CD4-positive, alpha-beta T cell treated with Interleukin-6 for 4 hours (primary cell): ENCODE measurements around the gene TLX3.
A peak's percentile ranks its signal among the peaks of the same experiment; 100 is the strongest.
"Not testable (repeated sequence)": the region's sequence is repeated elsewhere in the genome, so short reads cannot be mapped to it uniquely, and the experiment has no call there.

ENCODE experiments used
- DNase-seq: peaks from one replicate; pipeline ENCODE4 v3.0.0-alpha.2; 2020; ENCODE audit warnings: mixed read lengths

The TLX3 gene

DNA sequence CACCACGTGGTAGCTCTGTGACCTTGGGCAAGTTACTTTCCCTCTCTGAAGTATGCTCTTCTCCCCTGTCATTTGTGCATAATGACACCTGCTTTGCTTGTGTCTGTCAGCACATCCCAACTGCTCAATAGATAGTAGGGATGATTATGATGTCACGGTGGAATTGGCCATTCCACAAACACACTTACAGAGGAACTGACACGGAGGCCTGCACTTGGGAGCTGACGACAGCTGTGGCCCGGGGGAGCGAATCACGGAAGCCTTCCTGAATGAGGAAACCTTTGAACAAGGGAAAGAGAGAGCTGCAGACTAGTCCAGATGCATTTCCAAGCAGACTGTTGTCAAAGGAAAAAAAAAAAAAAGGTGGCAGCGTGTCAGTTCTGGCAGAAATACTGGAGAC is 21.0 kb downstream of the TLX3 start:
- no peak for DNase-seq

DNA sequence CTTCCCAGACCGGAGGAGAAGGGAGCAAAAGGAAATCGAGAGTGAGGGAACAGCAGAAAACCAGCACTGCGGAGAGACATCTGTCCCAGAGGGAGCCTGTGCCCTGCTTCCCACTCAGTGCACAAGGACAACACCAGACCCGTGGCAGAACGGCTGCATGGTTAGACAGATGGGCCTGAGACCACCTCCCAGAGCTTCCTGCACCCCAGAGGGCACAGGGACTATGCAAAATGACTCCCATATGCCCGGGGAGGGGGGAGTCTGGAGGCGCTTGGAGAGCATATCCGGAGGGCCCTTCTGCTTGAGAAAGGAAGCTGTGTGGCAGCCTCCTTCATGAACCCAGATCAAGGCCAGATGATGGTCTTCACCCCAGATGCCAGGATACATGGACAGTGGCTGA is 26.6 kb downstream of the TLX3 start:
- DNase-seq, result no peak

GRCh38 chr5:171336521-171337209 is 27.6 kb downstream of the TLX3 start:
- no peak for DNase-seq

DNA sequence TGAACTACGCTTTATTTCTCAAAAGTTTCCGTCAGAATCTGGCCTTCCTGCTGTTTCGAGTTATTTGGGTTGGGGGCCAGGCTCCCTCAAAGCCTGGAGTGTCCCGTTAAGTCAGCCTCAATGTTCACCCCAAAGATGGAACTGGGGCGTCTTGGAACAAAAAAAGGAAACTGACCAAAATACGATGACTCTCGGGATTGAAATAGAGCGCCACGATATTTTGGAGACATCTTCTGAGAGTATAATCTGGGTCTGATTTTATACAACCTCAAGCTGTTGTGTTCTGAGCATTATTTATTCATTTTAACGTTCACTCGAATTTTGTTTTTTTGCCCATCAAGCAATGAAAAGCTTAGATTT is 28.1 kb downstream of the TLX3 start:
- DNase-seq, result no peak

GRCh38 chr5:171340042-171340441 is 31.0 kb downstream of the TLX3 start:
- no peak for DNase-seq

GRCh38 chr5:171340491-171340890 is 31.4 kb downstream of the TLX3 start:
- no peak for DNase-seq

DNA sequence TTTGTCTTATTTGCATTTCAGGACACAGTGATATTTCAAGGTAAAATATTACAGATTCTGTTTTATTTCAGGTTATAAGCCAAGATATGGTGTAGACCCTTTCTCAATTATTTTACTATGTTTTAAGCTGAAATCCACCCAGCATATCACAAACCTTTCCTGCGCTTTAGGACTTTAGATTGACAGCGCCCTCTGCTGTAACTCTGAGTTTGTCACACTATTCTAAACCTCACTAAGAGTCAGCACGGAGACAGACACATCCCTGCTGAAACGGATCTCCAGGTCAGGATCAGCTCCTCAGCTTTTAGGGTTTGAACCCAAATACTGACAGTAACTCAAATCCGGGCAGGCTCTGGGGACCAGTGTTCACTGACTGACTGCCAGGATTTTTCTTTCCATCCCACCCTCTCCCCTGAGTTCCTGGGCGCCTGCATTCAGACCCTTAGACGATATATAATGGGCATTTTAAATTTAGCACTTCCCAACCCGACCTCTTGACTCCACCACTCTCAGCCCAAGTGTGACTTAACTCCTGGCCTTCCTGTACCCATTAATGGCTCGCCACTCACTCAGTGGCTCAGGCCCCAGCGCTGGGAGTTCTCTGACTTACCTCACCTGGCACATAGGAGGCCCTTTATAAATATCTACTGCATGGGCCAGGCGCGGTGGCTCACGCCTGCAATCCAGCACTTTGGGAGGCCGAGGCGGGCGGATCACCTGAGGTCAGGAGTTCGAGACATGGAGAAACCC is 33.5 kb downstream of the TLX3 start:
- peak; percentile 29 for DNase-seq

GRCh38 chr5:171344936-171345608 is 36.0 kb downstream of the TLX3 start:
- DNase-seq, result no peak

DNA sequence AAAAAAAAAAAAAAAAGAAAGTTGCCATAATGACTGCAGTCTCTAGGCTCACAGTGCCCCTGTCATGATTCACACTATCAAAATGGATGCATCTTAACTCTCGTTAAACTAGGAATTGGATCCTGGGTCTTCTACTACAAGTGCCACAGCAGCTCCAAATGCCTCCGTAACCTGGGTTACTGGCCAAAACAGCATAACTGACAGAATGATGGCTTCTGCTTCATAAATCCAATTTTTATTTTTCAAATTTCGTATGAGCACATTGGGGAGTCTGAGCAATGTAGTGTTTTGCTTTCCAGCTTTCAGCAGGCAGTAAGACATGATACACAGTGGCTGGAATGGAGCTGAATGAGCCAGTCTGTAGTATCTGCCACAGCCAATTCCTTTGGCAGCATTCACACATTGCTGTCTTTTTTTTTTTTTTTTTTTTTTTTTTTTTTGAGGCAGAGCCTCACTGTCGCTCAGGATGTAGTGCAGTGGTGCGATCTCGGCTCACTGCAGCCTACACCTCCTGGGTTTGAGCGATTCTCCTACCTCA is 42.6 kb downstream of the TLX3 start:
- no peak for DNase-seq

DNA sequence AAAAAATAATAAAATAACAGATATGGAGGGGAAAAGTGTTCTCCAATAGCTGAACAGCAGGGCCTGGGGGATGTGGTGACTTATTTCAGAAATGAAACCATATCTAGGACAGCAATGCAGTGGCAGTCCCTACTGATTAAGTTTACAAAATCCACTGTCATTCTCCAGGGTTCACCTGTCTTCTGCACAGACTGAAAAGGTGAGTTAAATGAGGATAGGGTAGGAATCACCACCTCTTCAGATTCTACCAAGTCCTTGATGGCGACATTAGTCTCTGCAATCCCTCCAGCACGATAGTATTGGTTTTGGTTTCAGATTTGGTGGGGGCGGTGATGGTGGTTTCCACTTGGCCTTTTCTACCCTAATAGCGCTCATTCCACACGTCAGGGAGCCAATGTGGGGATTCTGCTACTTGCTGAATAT is 46.3 kb downstream of the TLX3 start:
- DNase-seq, result no peak

DNA sequence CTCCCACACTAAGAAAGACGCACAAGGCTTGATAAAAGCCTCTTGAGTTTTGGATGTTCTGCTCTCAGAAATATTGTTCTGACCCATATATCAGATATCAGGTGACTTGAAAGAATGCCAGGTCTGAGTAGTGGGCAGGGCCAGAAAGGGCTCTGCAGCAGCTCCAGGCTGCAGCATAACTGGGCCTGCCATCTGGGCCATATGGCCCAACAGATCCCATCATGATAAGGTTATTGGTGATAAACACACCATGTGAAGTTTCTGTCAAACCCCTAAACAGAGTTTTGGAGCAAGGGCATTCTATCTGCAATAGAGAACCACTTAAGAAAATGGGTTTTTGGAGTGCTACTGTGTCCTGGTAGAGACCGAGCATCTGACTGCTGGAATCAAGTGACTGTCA is 48.8 kb downstream of the TLX3 start:
- DNase-seq, result no peak

GRCh38 chr5:171361151-171361550 is 52.1 kb downstream of the TLX3 start:
- DNase-seq, result not testable (repeated sequence)
